DOHH2 (cell line): ENCODE results near the gene DPH7.
A peak's percentile ranks its signal among the peaks of the same experiment; 100 is the strongest.

Experiments
- H3F3A ChIP-seq: fragments of 200-600 bp; sonication (generic), shearing (Covaris generic); 2 replicates; pipeline ENCODE4 v1.6.0; 2016; ENCODE audit warnings: antibody characterized with exemption, mild to moderate bottlenecking; ENCODE audit not compliant: control insufficient read depth, insufficient read depth
- H3K27ac ChIP-seq: fragments of 200-600 bp; sonication (generic); 2 replicates; pipeline ENCODE4 v1.5.1; 2014; ENCODE audit warnings: low read depth, mild to moderate bottlenecking, low read length, moderate library complexity
- H3K27me3 ChIP-seq: fragments of 200-600 bp; sonication (generic); 2 replicates; pipeline ENCODE4 v1.6.1; 2014; ENCODE audit warnings: mild to moderate bottlenecking, low read length, mixed read lengths; ENCODE audit not compliant: control insufficient read depth
- H3K36me3 ChIP-seq: fragments of 200-600 bp; sonication (generic); 2 replicates; pipeline ENCODE4 v1.6.1; 2014; ENCODE audit warnings: mild to moderate bottlenecking, low read length, moderate library complexity, mixed read lengths; ENCODE audit not compliant: control insufficient read depth
- H3K4me1 ChIP-seq: fragments of 200-600 bp; sonication (generic); 2 replicates; pipeline ENCODE4 v1.6.1; 2014; ENCODE audit warnings: mild to moderate bottlenecking, low read length, mixed read lengths; ENCODE audit not compliant: control insufficient read depth
- H3K4me2 ChIP-seq: fragments of 200-600 bp; sonication (generic); 2 replicates; pipeline ENCODE4 v1.6.0; 2014; ENCODE audit warnings: mild to moderate bottlenecking, low read length, moderate library complexity
- H3K4me3 ChIP-seq: fragments of 200-600 bp; sonication (generic); 2 replicates; pipeline ENCODE4 v1.5.1; 2014; ENCODE audit warnings: mild to moderate bottlenecking, low read length, mixed read lengths
- H3K79me2 ChIP-seq: fragments of 200-600 bp; sonication (generic); 2 replicates; pipeline ENCODE4 v1.6.1; 2014; ENCODE audit warnings: mild to moderate bottlenecking, low read length, mixed read lengths; ENCODE audit not compliant: control insufficient read depth
- H3K9me2 ChIP-seq: fragments of 200-600 bp; sonication (generic); replicated peaks from 2 replicates; pipeline ENCODE4 v1.6.1; 2014; ENCODE audit warnings: mild to moderate bottlenecking, low read length, mixed read lengths; ENCODE audit not compliant: control insufficient read depth
- H3K9me3 ChIP-seq: fragments of 200-600 bp; sonication (generic); 2 replicates; pipeline ENCODE4 v1.6.1; 2014; ENCODE audit warnings: antibody characterized with exemption, low read length, mixed read lengths; ENCODE audit not compliant: control insufficient read depth, insufficient read depth
- H4K20me1 ChIP-seq: fragments of 200-600 bp; sonication (generic); 2 replicates; pipeline ENCODE4 v1.6.0; 2014; ENCODE audit warnings: low read depth, mild to moderate bottlenecking, antibody characterized with exemption, low read length, moderate library complexity; ENCODE audit not compliant: control insufficient read depth, insufficient read depth
- CTCF ChIP-seq: fragments of 200-600 bp; sonication (generic); IDR thresholded peaks from one replicate; pipeline ENCODE4 v1.5.1; 2014; ENCODE audit warnings: antibody characterized with exemption, mild to moderate bottlenecking, low read depth, low read length; ENCODE audit not compliant: poor library complexity, severe bottlenecking
- EZH2phosphoT487 ChIP-seq: fragments of 200-600 bp; sonication (generic); IDR thresholded peaks from 2 replicates; pipeline ENCODE4 v1.6.1; 2017; ENCODE audit warnings: borderline replicate concordance, mild to moderate bottlenecking, antibody characterized with exemption, low read length, moderate library complexity, mixed read lengths

The DPH7 gene

DNA sequence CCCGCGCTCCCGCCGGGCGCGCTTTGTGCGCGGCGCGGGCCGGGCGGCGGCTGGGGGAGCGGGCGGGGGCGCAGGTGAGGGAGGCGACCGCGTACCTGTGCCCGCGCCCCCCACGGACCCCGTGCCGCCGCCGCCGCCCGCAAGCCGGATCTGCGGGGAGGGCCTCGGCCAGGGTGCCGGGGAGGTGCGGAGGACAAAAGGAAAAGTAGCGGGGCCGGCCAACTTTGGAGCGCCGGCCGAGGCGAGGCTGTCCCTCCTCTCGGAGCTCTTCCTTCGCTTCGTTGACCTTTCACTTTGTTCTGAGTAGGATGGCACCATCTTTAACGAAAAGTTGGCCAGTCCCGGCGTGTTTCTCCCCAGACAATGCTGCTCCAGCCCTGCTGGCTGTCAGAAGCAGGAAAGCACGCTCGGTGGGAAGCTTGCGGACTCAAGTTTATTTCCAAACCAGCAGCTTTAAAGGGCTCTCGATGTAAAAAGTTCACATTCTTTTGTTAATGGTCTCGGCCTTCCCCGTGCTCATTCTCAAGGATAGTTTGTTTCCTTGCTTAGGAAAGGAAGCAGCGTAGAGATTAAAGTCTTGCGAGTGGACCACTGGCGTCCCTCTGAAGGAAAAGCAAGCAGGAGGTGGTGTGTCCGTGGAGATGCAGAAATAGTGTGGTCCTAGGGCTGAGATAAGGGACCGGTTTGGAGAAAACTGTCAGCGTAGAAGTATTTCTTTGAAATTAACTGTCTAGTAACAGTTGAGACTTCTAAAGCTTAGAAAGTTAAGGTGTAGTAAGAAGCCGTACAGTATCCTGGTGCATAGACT lies 40.7 kb upstream of the DPH7 start:
- no peaks in the 10 kb centered on the region; the same call in none of the 2 replicates for H4K20me1 ChIP-seq
- peak overlapping the region; percentile 87 for H3K4me2 ChIP-seq
- H3K9me3 ChIP-seq = no peaks in the 10 kb centered on the region
- H3F3A ChIP-seq = peaks cover 5% of the 10 kb centered on the region; the same call in 1 of the 2 replicates
- no peaks in the 10 kb centered on the region for H3K9me2 ChIP-seq
- H3K27me3 ChIP-seq = no peaks in the 10 kb centered on the region
- TF ChIP-seq CTCF (no peak), EZH2phosphoT487 (no peak)
- peaks cover 57% of the 10 kb centered on the region for H3K4me1 ChIP-seq
- H3K4me3 ChIP-seq = peak overlapping the region; percentile 97
- peaks cover 85% of the 10 kb centered on the region for H3K79me2 ChIP-seq
- peak overlapping the region; percentile 76 for H3K27ac ChIP-seq
- H3K36me3 ChIP-seq = peaks cover 82% of the 10 kb centered on the region

DNA sequence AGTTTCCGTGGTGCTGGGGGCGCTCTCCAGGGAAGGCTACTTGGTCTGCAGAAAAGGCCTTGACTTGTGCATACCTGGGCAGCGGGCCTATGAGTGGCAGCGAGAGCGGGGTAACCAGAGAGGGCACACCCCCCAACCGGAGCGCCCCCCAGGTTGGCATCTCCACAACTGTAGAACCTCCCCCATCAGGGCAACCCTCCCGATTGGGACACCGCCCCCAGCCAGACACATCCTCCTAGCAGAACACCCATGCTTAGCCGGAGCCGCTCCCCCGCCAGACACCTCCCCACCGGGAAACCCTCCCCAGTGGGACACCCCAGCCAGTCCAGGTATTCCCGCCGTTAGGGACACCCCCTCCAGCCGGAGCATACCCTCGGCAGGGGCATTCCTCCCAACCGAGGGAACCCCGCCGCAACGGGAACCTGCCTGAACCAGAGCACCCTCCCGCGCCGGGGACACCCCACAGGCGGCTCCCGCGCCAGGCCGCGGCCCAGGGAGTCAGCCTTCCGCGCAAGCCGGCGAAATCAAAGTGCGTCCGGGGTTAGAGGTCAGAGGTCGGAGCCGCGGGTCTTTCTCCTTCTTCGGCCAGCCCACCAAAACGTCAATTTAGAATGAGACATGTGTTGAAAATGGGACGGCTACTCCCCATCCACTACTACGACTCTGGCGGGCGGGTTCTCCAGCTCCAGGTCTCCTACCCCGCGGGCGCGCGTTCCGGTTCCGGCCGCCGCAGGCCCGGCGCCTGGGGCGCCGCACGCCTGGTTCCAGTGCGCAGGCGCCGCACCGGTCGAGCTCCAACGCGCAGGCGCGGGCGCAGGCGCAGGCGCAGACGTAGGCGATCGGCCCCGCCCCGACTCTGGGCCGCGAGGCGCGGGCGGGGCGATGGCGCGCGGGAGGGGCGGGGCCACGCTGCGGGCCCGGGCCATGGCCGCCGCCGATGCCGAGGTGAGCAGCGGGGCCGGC lies 39.7 kb upstream of the DPH7 start, which contains the start of gene EHMT1:
Gene EHMT1, plus strand, starts transcription at position 901 of the 963 bp plus-strand sequence. Its CDS starts 24 bp downstream, at position 925.
- Histone ChIP-seq H4K20me1 (no peaks in the 10 kb centered on the region; the same call in none of the 2 replicates), H3K4me1 (peaks cover 46% of the 10 kb centered on the region)

DNA sequence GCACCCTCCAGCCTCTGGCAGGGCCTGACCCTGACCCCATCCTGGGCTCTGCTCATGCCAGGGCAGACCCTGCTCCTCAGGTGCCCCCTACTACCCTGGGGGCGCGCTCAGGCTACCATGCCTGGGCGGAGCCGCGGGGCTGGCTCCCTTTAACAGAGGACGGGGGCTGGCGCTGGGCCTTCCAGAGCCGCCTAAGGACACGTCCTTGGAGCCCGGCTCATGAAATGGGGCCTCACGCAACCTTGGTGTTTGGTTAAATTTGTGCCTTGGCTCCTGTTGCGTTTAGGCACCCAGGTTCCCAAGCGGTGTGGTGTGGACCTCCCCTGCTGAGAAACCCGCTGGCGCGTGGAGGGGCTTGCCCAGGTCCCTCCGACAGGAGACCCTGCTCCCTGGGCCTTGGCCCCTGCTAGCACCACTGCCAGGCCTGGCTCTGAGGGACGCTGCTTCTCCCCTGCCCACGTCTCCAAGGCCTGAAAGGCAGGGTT lies 36.7 kb upstream of the DPH7 start:
- H3K27me3 ChIP-seq = no peaks in the 10 kb centered on the region
- no peaks in the 10 kb centered on the region for H3K9me3 ChIP-seq
- no peak overlapping the region for H3K4me2 ChIP-seq
- peaks cover 2% of the 10 kb centered on the region; the same call in 1 of the 2 replicates for H3F3A ChIP-seq
- TF ChIP-seq CTCF (no peak), EZH2phosphoT487 (no peak)
- H3K36me3 ChIP-seq = peaks cover 61% of the 10 kb centered on the region
- no peaks in the 10 kb centered on the region; the same call in none of the 2 replicates for H4K20me1 ChIP-seq
- H3K79me2 ChIP-seq = peaks cover 54% of the 10 kb centered on the region
- H3K4me3 ChIP-seq = no peak overlapping the region
- no peaks in the 10 kb centered on the region for H3K9me2 ChIP-seq
- H3K27ac ChIP-seq = no peak overlapping the region
- peaks cover 27% of the 10 kb centered on the region for H3K4me1 ChIP-seq

More for the DNA sequence above, 39.7 kb upstream of the DPH7 start, which contains the start of gene EHMT1:
- Histone ChIP-seq H3K9me2 (no peaks in the 10 kb centered on the region), H3K4me3 (peak within 1 kb of the TSS; percentile 97), H3K9me3 (no peaks in the 10 kb centered on the region), H3F3A (peaks cover 5% of the 10 kb centered on the region; the same call in 1 of the 2 replicates), H3K36me3 (peaks cover 82% of the 10 kb centered on the region), H3K79me2 (peaks cover 77% of the 10 kb centered on the region), H3K27me3 (no peaks in the 10 kb centered on the region), H3K27ac (peak within 1 kb of the TSS; percentile 76), H3K4me2 (peak within 1 kb of the TSS; percentile 87)
- peak; percentile 44 for TF ChIP-seq CTCF
- TF ChIP-seq EZH2phosphoT487 = no peak
